Vagina (tissue), 2 donors: ENCODE data around the gene CLTRN.

Experiments
- CTCF ChIP-seq, 3 experiments: fragments of 450-650 bp in 2 of 3; fragments of 200-600 bp in 1 of 3; sonication (generic) in 1 of 3; IDR thresholded peaks; one replicate each; pipeline ENCODE4 v1.5.1; 2017 to 2019; ENCODE audit warnings: antibody characterized with exemption in 3 of 3, mild to moderate bottlenecking in 2 of 3, moderate library complexity in 2 of 3
- POLR2A ChIP-seq, 2 donors: fragments of 450-650 bp; IDR thresholded peaks; one replicate each; pipeline ENCODE4 v1.6.1; 2017; ENCODE audit warnings: antibody characterized with exemption in 2 of 2, mild to moderate bottlenecking in 2 of 2, moderate library complexity in 2 of 2
- POLR2AphosphoS5 ChIP-seq, 2 donors: sonication (generic); formaldehyde crosslinking; IDR thresholded peaks; one replicate each; pipeline ENCODE4 v1.9.0; 2017; ENCODE audit warnings: antibody characterized with exemption in 2 of 2, mild to moderate bottlenecking in 2 of 2, low read depth in 1 of 2; ENCODE audit not compliant: insufficient read depth in 1 of 2

GRCh38 chrX:15681433-15681832 is 16.8 kb upstream of the CLTRN start:
- no peak for TF ChIP-seq CTCF (IDR thresholded peaks at IDR 0.05)
- no peak for TF ChIP-seq POLR2A (IDR thresholded peaks at IDR 0.05)
- no peak for TF ChIP-seq POLR2AphosphoS5 (IDR thresholded peaks at IDR 0.05; ENCODE audit: insufficient read depth in 1 of 2, low read depth in 1 of 2)
